Measurements from ENCODE around the gene PCDHAC2. TPM values are rescaled to one million over a fixed set of nuclear protein-coding genes. Genes with fewer than 3 reads are reported as not detected.

The PCDHAC2 gene, protein sequence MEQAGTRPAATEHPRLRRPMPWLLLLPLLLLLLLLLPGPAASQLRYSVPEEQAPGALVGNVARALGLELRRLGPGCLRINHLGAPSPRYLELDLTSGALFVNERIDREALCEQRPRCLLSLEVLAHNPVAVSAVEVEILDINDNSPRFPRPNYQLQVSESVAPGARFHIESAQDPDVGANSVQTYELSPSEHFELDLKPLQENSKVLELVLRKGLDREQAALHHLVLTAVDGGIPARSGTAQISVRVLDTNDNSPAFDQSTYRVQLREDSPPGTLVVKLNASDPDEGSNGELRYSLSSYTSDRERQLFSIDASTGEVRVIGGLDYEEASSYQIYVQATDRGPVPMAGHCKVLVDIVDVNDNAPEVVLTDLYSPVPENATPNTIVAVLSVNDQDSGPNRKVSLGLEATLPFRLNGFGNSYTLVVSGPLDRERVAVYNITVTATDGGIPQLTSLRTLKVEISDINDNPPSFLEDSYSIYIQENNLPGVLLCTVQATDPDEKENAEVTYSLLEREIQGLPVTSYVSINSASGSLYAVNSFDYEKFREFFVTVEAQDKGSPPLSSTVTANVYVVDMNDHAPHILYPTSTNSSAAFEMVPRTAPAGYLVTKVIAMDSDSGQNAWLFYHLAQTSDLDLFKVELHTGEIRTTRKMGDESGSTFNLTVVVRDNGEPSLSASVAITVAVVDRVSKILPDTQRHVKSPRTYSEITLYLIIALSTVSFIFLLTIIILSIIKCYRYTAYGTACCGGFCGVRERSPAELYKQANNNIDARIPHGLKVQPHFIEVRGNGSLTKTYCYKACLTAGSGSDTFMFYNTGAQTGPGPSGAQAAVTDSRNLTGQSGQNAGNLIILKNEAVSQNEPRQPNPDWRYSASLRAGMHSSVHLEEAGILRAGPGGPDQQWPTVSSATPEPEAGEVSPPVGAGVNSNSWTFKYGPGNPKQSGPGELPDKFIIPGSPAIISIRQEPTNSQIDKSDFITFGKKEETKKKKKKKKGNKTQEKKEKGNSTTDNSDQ
- 2.8 and 3.4 TPM in 2 replicates for total RNA-seq (2021)
- Bru-seq, nascent RNA, result percentile 29 among the genes with signal in this experiment
- BruChase-seq, experiment 1, labeled RNA remaining after a 2-hour chase, result percentile 37 among the genes with signal in this experiment
- percentile 55 among the genes with signal in this experiment for BruChase-seq, experiment 2, labeled RNA remaining after a 6-hour chase
- long read RNA-seq, result 0 reads

GRCh38 chr5:140966293-140967225 lies at the start of gene PCDHAC2:
PCDHAC2 (plus strand) TSS chr5:140966476; CDS start chr5:140966767, 291 bp downstream.
- H2AFZ ChIP-seq, result peak within 1 kb of the TSS; percentile 73
- no peaks in the 10 kb centered on the region for H3K9me2 ChIP-seq (ENCODE audit: insufficient read depth)
- intact Hi-C loops (cut with micrococcal nuclease; ENCODE audit: unreplicated experiment), result loop anchor here (1.0 kb wide), 1 partner anchor 38 kb away; no protein-coding TSS in a partner anchor
- no peaks in the 10 kb centered on the region for H3F3A ChIP-seq (ENCODE audit: insufficient read depth, low read depth)
- H3K27me3 ChIP-seq (ENCODE audit: insufficient read depth, low read depth), result no peaks in the 10 kb centered on the region
- H3K4me1 ChIP-seq (replicated peaks; ENCODE audit: insufficient read depth), result no peaks in the 10 kb centered on the region
- no peaks in the 10 kb centered on the region for H4K20me1 ChIP-seq (ENCODE audit: insufficient read depth)
- no peaks in the 10 kb centered on the region for H3K9me3 ChIP-seq (ENCODE audit: insufficient read depth, low read depth)
- peak in 1 of 2 experiments; percentile 65 for DNase-seq
- BruUV-seq (replicated peaks), result no TSS peak
- peak within 1 kb of the TSS; percentile 74 for H3K4me2 ChIP-seq
- no peak for TF ChIP-seq EZH2 (IDR thresholded peaks at IDR 0.05; ENCODE audit: low read depth)
- TF ChIP-seq, protein P1, sequence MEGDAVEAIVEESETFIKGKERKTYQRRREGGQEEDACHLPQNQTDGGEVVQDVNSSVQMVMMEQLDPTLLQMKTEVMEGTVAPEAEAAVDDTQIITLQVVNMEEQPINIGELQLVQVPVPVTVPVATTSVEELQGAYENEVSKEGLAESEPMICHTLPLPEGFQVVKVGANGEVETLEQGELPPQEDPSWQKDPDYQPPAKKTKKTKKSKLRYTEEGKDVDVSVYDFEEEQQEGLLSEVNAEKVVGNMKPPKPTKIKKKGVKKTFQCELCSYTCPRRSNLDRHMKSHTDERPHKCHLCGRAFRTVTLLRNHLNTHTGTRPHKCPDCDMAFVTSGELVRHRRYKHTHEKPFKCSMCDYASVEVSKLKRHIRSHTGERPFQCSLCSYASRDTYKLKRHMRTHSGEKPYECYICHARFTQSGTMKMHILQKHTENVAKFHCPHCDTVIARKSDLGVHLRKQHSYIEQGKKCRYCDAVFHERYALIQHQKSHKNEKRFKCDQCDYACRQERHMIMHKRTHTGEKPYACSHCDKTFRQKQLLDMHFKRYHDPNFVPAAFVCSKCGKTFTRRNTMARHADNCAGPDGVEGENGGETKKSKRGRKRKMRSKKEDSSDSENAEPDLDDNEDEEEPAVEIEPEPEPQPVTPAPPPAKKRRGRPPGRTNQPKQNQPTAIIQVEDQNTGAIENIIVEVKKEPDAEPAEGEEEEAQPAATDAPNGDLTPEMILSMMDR (conservative IDR thresholded peaks at IDR 0.05), result no peak
- H3K36me3 ChIP-seq (ENCODE audit: low read depth), result no peaks in the 10 kb centered on the region
- no peak within 1 kb of the TSS for H3K27ac ChIP-seq
- ChIA-PET CTCF (interaction anchor here (1.2 kb wide), 1 partner anchor 73 kb away, joined by 6 read pairs; no protein-coding TSS in a partner anchor), POLR2A (ENCODE audit: unreplicated experiment) (interaction anchor here (0.5 to 0.6 kb wide), 2 partner anchors 22 to 646 kb away, joined by 3 to 4 read pairs; no protein-coding TSS in a partner anchor)
- H3K4me3 ChIP-seq, result peak within 1 kb of the TSS; percentile 58
- H3K79me2 ChIP-seq (ENCODE audit: low read depth), result no peaks in the 10 kb centered on the region

GRCh38 chr5:140923601-140924000 lies 42.7 kb upstream of the PCDHAC2 start:
- Histone ChIP-seq H3K9me3 (ENCODE audit: insufficient read depth, low read depth) (no peaks in the 10 kb centered on the region), H3K79me2 (ENCODE audit: low read depth) (no peaks in the 10 kb centered on the region), H3K4me1 (replicated peaks; ENCODE audit: insufficient read depth) (no peaks in the 10 kb centered on the region), H3K9me2 (ENCODE audit: insufficient read depth) (no peaks in the 10 kb centered on the region), H4K20me1 (ENCODE audit: insufficient read depth) (no peaks in the 10 kb centered on the region), H2AFZ (0 out of 2 replicates have a peak overlapping the region, but pooled peaks have one; percentile 17), H3K27ac (no peak overlapping the region), H3K4me2 (no peak overlapping the region), H3K36me3 (ENCODE audit: low read depth) (no peaks in the 10 kb centered on the region), H3F3A (ENCODE audit: insufficient read depth, low read depth) (no peaks in the 10 kb centered on the region), H3K27me3 (ENCODE audit: insufficient read depth, low read depth) (no peaks in the 10 kb centered on the region), H3K4me3 (no peak overlapping the region)
- TF ChIP-seq, protein P1 (conservative IDR thresholded peaks at IDR 0.05), result no peak
- no peak for TF ChIP-seq EZH2 (IDR thresholded peaks at IDR 0.05; ENCODE audit: low read depth)
- intact Hi-C loops (cut with micrococcal nuclease; ENCODE audit: unreplicated experiment), result loop anchor here (5.0 kb wide), 1 partner anchor 41 kb away; the partner anchor contains the start of gene PCDHA13
- CTCF ChIA-PET, result no interaction called here
- no peak for DNase-seq
- POLR2A ChIA-PET (ENCODE audit: unreplicated experiment), result no interaction called here
- BruUV-seq (replicated peaks), result no TSS peak

Measured in PC-9 (cell line).